22Rv1 (cell line): ENCODE measurements around the gene KHDC4.

Source experiments
- ZFX ChIP-seq: fragments of 450-650 bp; IDR thresholded peaks from 2 replicates; pipeline ENCODE4 v1.6.1; 2017; ENCODE audit warnings: antibody characterized with exemption, borderline replicate concordance
- TF ChIP-seq, protein P1 (sequence below): fragments of 450-650 bp; IDR thresholded peaks from 2 replicates; pipeline ENCODE4 v1.5.1; 2017; ENCODE audit warnings: mild to moderate bottlenecking

DNA sequence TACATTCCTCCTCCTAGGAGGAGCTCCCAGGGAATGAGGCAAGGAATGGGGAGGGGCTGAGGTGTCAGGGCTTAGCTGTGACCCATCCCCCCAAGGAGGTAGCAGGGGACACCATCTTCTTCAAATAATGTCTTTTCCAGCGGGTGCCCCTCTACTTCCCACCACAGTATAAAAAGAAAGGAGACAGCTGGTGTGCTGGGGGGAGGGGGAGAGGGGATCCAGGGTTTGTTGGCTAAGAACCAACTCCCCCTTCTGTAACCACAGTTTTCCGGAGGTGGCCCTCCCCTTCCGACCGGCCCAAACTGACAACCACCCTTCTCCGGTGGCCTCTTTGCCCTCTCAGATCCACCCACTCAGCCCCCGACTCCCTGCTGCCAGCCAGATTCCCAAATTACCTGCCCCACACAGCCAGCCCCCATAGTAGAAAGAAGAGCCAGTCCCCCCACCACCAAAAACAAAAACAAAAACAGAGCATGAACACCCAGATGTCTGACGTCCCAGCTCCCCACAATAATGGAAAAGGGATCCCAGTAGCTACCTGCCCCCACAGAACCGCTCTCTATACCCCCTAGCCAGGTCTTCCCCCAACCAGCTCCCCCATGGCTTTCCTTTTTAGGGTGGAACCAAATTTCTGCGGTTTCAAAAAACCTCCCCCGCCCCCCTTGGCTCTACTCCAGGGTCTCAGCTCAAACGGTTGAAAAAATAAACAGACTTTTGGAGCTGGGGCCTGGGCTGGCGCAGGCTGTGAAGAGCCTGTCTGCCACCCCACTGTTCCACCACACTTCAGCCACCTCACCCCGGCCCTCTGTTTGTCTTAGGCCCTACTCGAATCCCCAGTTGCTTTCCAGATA lies 42.1 kb upstream of the KHDC4 start:
- TF ChIP-seq, protein P1, sequence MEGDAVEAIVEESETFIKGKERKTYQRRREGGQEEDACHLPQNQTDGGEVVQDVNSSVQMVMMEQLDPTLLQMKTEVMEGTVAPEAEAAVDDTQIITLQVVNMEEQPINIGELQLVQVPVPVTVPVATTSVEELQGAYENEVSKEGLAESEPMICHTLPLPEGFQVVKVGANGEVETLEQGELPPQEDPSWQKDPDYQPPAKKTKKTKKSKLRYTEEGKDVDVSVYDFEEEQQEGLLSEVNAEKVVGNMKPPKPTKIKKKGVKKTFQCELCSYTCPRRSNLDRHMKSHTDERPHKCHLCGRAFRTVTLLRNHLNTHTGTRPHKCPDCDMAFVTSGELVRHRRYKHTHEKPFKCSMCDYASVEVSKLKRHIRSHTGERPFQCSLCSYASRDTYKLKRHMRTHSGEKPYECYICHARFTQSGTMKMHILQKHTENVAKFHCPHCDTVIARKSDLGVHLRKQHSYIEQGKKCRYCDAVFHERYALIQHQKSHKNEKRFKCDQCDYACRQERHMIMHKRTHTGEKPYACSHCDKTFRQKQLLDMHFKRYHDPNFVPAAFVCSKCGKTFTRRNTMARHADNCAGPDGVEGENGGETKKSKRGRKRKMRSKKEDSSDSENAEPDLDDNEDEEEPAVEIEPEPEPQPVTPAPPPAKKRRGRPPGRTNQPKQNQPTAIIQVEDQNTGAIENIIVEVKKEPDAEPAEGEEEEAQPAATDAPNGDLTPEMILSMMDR = no peak
- no peak for TF ChIP-seq ZFX
